Measurements from ENCODE around the gene SLC6A16. TPM values are rescaled to one million over a fixed set of nuclear protein-coding genes. Genes with fewer than 3 reads are reported as not detected.
"Not testable (repeated sequence)": the region's sequence is repeated elsewhere in the genome, so short reads cannot be mapped to it uniquely, and the experiment has no call there.

The SLC6A16 gene
- total and polyA plus RNA-seq, 5 donors from 2014 or later: 0.81 to 8.6 (median 1.6) TPM

DNA sequence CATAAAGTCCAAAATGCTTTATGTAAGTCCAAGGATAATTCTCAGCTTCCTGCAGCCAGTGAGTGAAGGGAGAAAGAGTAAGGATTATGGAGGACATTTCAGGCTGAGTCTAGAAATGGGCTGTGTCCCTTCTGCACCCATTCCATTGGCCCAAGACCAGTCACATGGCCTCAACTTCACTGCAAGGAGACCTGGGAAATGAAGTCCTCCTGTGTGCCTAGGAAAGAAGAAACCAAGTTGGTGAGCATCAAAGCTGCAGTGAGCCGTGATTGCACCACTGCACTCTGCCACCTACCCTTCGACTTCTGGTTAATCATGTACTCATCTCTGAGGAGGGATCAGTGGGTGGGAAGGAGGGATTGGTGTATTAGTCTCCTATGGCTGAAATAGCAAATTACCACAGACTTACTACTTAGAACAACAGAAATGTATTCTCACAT lies 6.6 kb upstream of the SLC6A16 start:
- H3K27me3 Mint-ChIP-seq: no peaks in the 10 kb centered on the region
- ATAC-seq (ENCODE audit: low read depth in 2 of 2) (peak; percentile 68 to 71), DNase-seq (peak; percentile 48 to 85 (median 71))
- no peaks in the 10 kb centered on the region for H3K36me3 ChIP-seq (ENCODE audit: control insufficient read depth, insufficient read depth, low read length)
- peak overlapping the region; percentile 37 for H3K27ac ChIP-seq (ENCODE audit: insufficient read depth, low read length, poor library complexity, severe bottlenecking)
- peak overlapping the region; percentile 39 to 91 (median 65) for H3K4me3 Mint-ChIP-seq
- H3K36me3 Mint-ChIP-seq: peaks cover 36% of the 10 kb centered on the region
- peak overlapping the region; percentile 77 to 99 (median 87) for H3K27ac Mint-ChIP-seq
- peaks cover 27 to 81% (median 58%) of the 10 kb centered on the region in 4 donors for H3K4me1 Mint-ChIP-seq
- no peaks in the 10 kb centered on the region for H3K9me3 ChIP-seq (ENCODE audit: control insufficient read depth in 2 of 2, low read length in 2 of 2)
- no peaks in the 10 kb centered on the region for H3K27me3 ChIP-seq (ENCODE audit: control insufficient read depth, insufficient read depth, low read length)
- H3K4me1 ChIP-seq (ENCODE audit: control insufficient read depth, insufficient read depth, low read length, poor library complexity, severe bottlenecking): peaks cover 49% of the 10 kb centered on the region
- peak overlapping the region; percentile 32 for H3K4me3 ChIP-seq (ENCODE audit: low read depth, low read length)
- H3K9me3 Mint-ChIP-seq: peaks cover 0 to 1% (median 0%) of the 10 kb centered on the region in 7 donors

DNA sequence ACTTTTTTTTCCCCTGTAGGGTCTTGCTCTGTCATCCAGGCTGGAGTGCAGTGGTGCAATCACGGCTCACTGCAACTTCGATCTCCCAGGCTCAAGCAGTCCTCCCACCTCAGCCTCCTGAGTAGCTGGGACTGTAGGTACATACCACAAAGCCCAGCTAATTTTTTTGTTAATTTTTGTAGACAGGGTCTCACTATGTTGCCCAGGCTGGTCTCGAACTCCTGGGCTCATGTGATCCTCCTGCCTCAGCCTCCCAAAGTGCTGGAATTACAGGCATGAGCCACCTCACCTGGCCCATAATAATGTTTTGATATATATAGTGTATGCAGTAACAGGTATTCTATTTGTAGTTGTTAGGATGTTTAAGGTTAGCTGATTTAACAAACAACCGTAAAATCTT lies 6.2 kb upstream of the SLC6A16 start:
- not testable (repeated sequence) for DNase-seq; H3K27me3 ChIP-seq (ENCODE audit: control insufficient read depth, insufficient read depth, low read length); H3K27me3 Mint-ChIP-seq; ATAC-seq (ENCODE audit: low read depth in 2 of 2); H3K36me3 ChIP-seq (ENCODE audit: control insufficient read depth, insufficient read depth, low read length); H3K9me3 ChIP-seq (ENCODE audit: control insufficient read depth in 2 of 2, low read length in 2 of 2); H3K9me3 Mint-ChIP-seq; H3K4me3 ChIP-seq (ENCODE audit: low read depth, low read length)
- peaks cover 33% of the 10 kb centered on the region for H3K36me3 Mint-ChIP-seq
- H3K4me1 ChIP-seq (ENCODE audit: control insufficient read depth, insufficient read depth, low read length, poor library complexity, severe bottlenecking): peaks cover 44% of the 10 kb centered on the region
- peak overlapping the region; percentile 39 to 91 (median 65) for H3K4me3 Mint-ChIP-seq
- H3K27ac ChIP-seq (ENCODE audit: insufficient read depth, low read length, poor library complexity, severe bottlenecking): peak overlapping the region; percentile 37
- peak overlapping the region in 2 of 3 donors; percentile 77 to 99 for H3K27ac Mint-ChIP-seq
- H3K4me1 Mint-ChIP-seq: peaks cover 28 to 77% (median 55%) of the 10 kb centered on the region in 4 donors

- no peaks in the 10 kb centered on the region for H3K9me3 Mint-ChIP-seq
- H3K36me3 Mint-ChIP-seq: peaks cover 26% of the 10 kb centered on the region
- ATAC-seq (ENCODE audit: low read depth in 2 of 2): no peak
- no peaks in the 10 kb centered on the region for H3K27me3 Mint-ChIP-seq
- Histone ChIP-seq H3K4me3 (ENCODE audit: low read depth, low read length) (no peak overlapping the region), H3K27me3 (ENCODE audit: control insufficient read depth, insufficient read depth, low read length) (no peaks in the 10 kb centered on the region), H3K4me1 (ENCODE audit: control insufficient read depth, insufficient read depth, low read length, poor library complexity, severe bottlenecking) (peaks cover 20% of the 10 kb centered on the region), H3K9me3 (ENCODE audit: control insufficient read depth in 2 of 2, low read length in 2 of 2) (no peaks in the 10 kb centered on the region), H3K36me3 (ENCODE audit: control insufficient read depth, insufficient read depth, low read length) (no peaks in the 10 kb centered on the region), H3K27ac (ENCODE audit: insufficient read depth, low read length, poor library complexity, severe bottlenecking) (no peak overlapping the region)
- DNase-seq: no peak
- peaks cover 21 to 56% (median 41%) of the 10 kb centered on the region in 4 donors for H3K4me1 Mint-ChIP-seq
- peak overlapping the region in 1 of 4 donors; percentile 10 for H3K4me3 Mint-ChIP-seq
- H3K27ac Mint-ChIP-seq: peak overlapping the region in 1 of 3 donors; percentile 68
Observed at GRCh38 chr19:49328741-49329140, 3.8 kb upstream of the SLC6A16 start.

- H3K36me3 Mint-ChIP-seq: peaks cover 26% of the 10 kb centered on the region
- no peaks in the 10 kb centered on the region for H3K9me3 Mint-ChIP-seq
- no peaks in the 10 kb centered on the region for H3K9me3 ChIP-seq (ENCODE audit: control insufficient read depth in 2 of 2, low read length in 2 of 2)
- ATAC-seq (ENCODE audit: low read depth in 2 of 2): no peak
- peak in 2 of 3 donors; percentile 49 to 71 for DNase-seq
- H3K27me3 ChIP-seq (ENCODE audit: control insufficient read depth, insufficient read depth, low read length): no peaks in the 10 kb centered on the region
- peaks cover 13% of the 10 kb centered on the region for H3K4me1 ChIP-seq (ENCODE audit: control insufficient read depth, insufficient read depth, low read length, poor library complexity, severe bottlenecking)
- no peaks in the 10 kb centered on the region for H3K27me3 Mint-ChIP-seq
- H3K4me3 ChIP-seq (ENCODE audit: low read depth, low read length): no peak overlapping the region
- no peaks in the 10 kb centered on the region for H3K36me3 ChIP-seq (ENCODE audit: control insufficient read depth, insufficient read depth, low read length)
- no peak overlapping the region for H3K27ac ChIP-seq (ENCODE audit: insufficient read depth, low read length, poor library complexity, severe bottlenecking)
- peak overlapping the region in 2 of 4 donors; percentile 10 to 49 for H3K4me3 Mint-ChIP-seq
- peaks cover 19 to 49% (median 37%) of the 10 kb centered on the region in 4 donors for H3K4me1 Mint-ChIP-seq
- H3K27ac Mint-ChIP-seq: peak overlapping the region; percentile 34 to 68 (median 44)
Observed at GRCh38 chr19:49327878-49328544, 3.0 kb upstream of the SLC6A16 start.

GRCh38 chr19:49326165-49326704 lies 1.2 kb upstream of the SLC6A16 start:
- peaks cover 11 to 31% (median 24%) of the 10 kb centered on the region in 4 donors for H3K4me1 Mint-ChIP-seq
- no peak overlapping the region for H3K4me3 ChIP-seq (ENCODE audit: low read depth, low read length)

GRCh38 chr19:49325756-49326155 lies 765 bp upstream of the SLC6A16 start:
- not testable (repeated sequence) for H3K4me3 ChIP-seq (ENCODE audit: low read depth, low read length); H3K4me1 ChIP-seq (ENCODE audit: control insufficient read depth, insufficient read depth, low read length, poor library complexity, severe bottlenecking); DNase-seq; H3K27me3 ChIP-seq (ENCODE audit: control insufficient read depth, insufficient read depth, low read length); H3K9me3 ChIP-seq (ENCODE audit: control insufficient read depth in 2 of 2, low read length in 2 of 2); H3K27ac Mint-ChIP-seq; ATAC-seq (ENCODE audit: low read depth in 2 of 2); H3K36me3 ChIP-seq (ENCODE audit: control insufficient read depth, insufficient read depth, low read length); H3K27me3 Mint-ChIP-seq; H3K9me3 Mint-ChIP-seq; H3K4me3 Mint-ChIP-seq; H3K27ac ChIP-seq (ENCODE audit: insufficient read depth, low read length, poor library complexity, severe bottlenecking)
- Mint-ChIP-seq H3K4me1 (peaks cover 11 to 27% (median 23%) of the 10 kb centered on the region in 4 donors), H3K36me3 (peaks cover 23% of the 10 kb centered on the region)

More at GRCh38 chr19:49326165-49326704, 1.2 kb upstream of the SLC6A16 start:
- Histone ChIP-seq H3K4me1 (ENCODE audit: control insufficient read depth, insufficient read depth, low read length, poor library complexity, severe bottlenecking) (peaks cover 3% of the 10 kb centered on the region), H3K27me3 (ENCODE audit: control insufficient read depth, insufficient read depth, low read length) (no peaks in the 10 kb centered on the region), H3K27ac (ENCODE audit: insufficient read depth, low read length, poor library complexity, severe bottlenecking) (no peak overlapping the region), H3K36me3 (ENCODE audit: control insufficient read depth, insufficient read depth, low read length) (peaks cover 3% of the 10 kb centered on the region), H3K9me3 (ENCODE audit: control insufficient read depth in 2 of 2, low read length in 2 of 2) (no peaks in the 10 kb centered on the region)
- Mint-ChIP-seq H3K4me3 (no peak overlapping the region), H3K27me3 (no peaks in the 10 kb centered on the region), H3K27ac (no peak overlapping the region), H3K9me3 (no peaks in the 10 kb centered on the region), H3K36me3 (peaks cover 23% of the 10 kb centered on the region)
- DNase-seq (no peak), ATAC-seq (ENCODE audit: low read depth in 2 of 2) (no peak)

- Histone ChIP-seq H3K4me3 (ENCODE audit: low read depth, low read length) (no peak overlapping the region), H3K4me1 (ENCODE audit: control insufficient read depth, insufficient read depth, low read length, poor library complexity, severe bottlenecking) (no peaks in the 10 kb centered on the region), H3K36me3 (ENCODE audit: control insufficient read depth, insufficient read depth, low read length) (peaks cover 3% of the 10 kb centered on the region), H3K27me3 (ENCODE audit: control insufficient read depth, insufficient read depth, low read length) (no peaks in the 10 kb centered on the region), H3K9me3 (ENCODE audit: control insufficient read depth in 2 of 2, low read length in 2 of 2) (peaks cover 10 to 17% of the 10 kb centered on the region in 2 experiments), H3K27ac (ENCODE audit: insufficient read depth, low read length, poor library complexity, severe bottlenecking) (no peak overlapping the region)
- peaks cover 0 to 10% (median 2%) of the 10 kb centered on the region in 7 donors for H3K9me3 Mint-ChIP-seq
- ATAC-seq (ENCODE audit: low read depth in 2 of 2): no peak
- no peak overlapping the region for H3K27ac Mint-ChIP-seq
- H3K4me1 Mint-ChIP-seq: peaks cover 0 to 4% (median 2%) of the 10 kb centered on the region in 4 donors
- peaks cover 4% of the 10 kb centered on the region for H3K27me3 Mint-ChIP-seq
- peaks cover 37% of the 10 kb centered on the region for H3K36me3 Mint-ChIP-seq
- no peak overlapping the region for H3K4me3 Mint-ChIP-seq
- no peak for DNase-seq
Observed at GRCh38 chr19:49318296-49318695, 6.7 kb downstream of the SLC6A16 start.
